HFF-Myc (cell line): ENCODE measurements around the gene BABAM2.
A peak's percentile ranks its signal among the peaks of the same experiment; 100 is the strongest.

Source experiments
- DNase-seq: peaks from one replicate; pipeline ENCODE4 v3.0.0-alpha.2; 2011; ENCODE audit warnings: low read depth; ENCODE audit errors: extremely low read depth
- H3K4me3 ChIP-seq: replicated peaks from 2 replicates; pipeline ENCODE4 v1.5.1; 2011; ENCODE audit warnings: low read depth, mild to moderate bottlenecking, control low read depth, low read length
- TF ChIP-seq, protein P1 (sequence below): IDR thresholded peaks from 2 replicates; pipeline ENCODE4 v1.5.1; 2012; ENCODE audit warnings: mild to moderate bottlenecking, low read depth, low read length, control low read depth; ENCODE audit errors: missing control alignments

The BABAM2 gene

DNA sequence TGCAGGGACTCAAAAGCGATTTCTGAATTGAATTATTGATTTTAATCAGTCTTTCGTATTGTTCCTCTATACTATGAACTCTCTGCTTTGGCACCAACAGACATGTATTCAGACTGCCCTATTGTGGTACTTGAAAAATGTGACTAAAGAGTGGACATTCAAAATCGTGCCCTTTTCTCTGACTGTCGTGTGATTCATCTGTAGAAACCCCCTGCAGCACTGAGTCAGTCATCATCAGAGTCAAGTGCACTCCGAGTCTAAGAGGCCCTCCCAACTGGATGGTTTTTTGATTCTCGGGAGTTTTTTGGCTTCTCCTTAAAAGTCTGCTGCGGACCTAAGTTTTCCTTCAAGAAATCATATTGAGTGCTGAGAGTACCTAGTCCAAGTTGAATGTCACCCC, 405.7 kb downstream of the BABAM2 start:
- TF ChIP-seq, protein P1, sequence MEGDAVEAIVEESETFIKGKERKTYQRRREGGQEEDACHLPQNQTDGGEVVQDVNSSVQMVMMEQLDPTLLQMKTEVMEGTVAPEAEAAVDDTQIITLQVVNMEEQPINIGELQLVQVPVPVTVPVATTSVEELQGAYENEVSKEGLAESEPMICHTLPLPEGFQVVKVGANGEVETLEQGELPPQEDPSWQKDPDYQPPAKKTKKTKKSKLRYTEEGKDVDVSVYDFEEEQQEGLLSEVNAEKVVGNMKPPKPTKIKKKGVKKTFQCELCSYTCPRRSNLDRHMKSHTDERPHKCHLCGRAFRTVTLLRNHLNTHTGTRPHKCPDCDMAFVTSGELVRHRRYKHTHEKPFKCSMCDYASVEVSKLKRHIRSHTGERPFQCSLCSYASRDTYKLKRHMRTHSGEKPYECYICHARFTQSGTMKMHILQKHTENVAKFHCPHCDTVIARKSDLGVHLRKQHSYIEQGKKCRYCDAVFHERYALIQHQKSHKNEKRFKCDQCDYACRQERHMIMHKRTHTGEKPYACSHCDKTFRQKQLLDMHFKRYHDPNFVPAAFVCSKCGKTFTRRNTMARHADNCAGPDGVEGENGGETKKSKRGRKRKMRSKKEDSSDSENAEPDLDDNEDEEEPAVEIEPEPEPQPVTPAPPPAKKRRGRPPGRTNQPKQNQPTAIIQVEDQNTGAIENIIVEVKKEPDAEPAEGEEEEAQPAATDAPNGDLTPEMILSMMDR = no peak
- no peak for DNase-seq
- no peak overlapping the region for H3K4me3 ChIP-seq

DNA sequence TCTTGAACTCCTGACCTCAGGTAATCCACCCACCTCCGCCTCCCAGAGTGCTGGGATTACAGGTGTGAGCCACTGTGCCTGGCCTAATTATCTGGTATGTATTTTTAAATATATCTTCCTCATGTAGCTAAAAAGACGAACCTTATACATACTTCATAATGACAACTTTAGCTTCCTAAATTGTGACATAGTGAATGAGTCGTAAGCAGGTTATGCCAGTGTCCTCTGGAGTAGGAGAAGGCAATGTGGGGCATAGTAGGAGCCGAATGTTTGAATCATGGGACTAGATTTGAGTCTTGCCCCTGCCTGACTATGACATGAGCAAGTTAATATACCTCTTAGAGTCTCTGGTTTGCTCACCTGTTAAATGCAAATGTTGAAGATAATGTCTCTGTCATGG, 406.4 kb downstream of the BABAM2 start:
- TF ChIP-seq, protein P1 = no peak
- no peak for DNase-seq
- H3K4me3 ChIP-seq = no peak overlapping the region

DNA sequence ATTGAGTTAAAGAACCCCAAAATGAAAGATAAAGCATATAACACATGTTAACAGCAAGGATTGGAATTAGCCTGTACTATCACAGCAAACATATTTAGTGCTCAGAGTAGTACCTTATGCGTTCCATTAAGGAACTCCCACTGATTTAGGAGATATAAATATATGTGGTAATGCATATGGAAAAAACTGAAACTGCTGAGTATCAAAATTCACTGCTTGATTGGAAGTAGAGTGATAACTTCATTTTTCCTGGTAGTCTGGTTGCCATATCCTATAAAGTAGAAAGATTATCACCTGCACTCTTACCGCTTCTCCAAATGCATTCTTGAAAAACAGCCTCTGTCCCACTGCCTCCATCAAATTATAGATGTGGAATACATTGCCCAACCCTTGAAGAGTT, 407.0 kb downstream of the BABAM2 start:
- TF ChIP-seq, protein P1 = no peak
- DNase-seq = no peak
- H3K4me3 ChIP-seq = no peak overlapping the region

DNA sequence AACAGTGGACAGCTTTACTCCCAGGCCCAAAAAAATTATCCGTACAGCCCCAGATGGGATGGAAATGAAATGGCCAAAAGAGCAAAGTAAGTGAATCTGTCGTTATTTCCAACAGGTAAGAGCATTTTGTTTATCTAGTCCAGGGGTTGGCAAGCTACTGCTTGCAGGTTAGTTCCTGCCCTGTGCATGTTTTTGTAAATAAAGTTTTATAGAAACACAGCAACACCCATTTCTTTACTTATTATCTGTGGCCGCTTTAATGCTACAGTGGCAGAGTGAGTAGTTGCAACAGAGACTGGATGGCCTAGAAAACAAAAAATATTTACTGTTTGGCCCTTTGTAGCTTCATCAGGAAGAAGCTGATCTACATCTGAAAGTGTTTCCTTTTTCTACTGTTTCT, 407.9 kb downstream of the BABAM2 start:
- no peak overlapping the region for H3K4me3 ChIP-seq
- DNase-seq = no peak
- TF ChIP-seq, protein P1 = no peak

DNA sequence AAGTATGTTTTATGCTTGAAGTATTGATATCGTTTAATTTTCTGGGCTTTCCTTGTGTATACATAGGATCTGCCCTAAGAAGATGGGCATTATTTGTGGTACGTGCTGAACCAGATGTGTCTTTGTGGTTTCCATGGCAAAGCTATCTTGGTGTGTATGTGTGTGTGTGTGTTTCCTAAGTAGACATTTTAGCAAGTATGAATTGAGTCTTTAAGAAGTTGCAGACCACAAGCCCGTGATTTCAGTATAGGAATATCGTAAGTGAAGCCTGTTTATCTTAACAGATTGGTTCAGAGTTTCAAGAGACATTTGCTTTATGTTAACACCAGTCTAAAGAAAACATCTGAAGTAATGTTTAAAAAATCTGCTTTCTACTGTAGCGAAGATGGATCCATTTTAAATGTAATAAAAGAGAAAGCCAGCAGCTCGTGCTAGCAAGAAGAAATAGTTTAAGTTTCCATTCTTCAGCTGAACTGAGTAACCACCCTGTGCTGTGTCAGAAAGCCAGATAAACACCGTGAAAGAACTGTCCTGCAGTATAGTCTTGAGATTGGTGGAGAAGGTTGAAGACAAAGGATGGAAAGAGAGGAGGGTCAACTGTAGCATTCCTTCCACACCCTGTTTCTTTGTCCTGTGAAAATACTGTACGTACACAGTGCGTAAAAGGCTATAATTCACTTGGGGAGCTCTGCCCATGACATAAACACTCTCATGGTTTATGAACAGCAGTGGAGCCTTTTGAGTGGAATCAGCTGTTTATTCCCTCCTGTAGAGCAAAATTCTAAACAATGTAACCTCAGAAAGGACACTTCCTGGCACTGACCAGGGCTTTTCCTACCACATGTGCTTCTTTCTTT, 410.2 kb downstream of the BABAM2 start:
- 0 out of 2 replicates have a peak overlapping the region, but pooled peaks have one; percentile 2 for H3K4me3 ChIP-seq
- DNase-seq = peak; percentile 75

DNA sequence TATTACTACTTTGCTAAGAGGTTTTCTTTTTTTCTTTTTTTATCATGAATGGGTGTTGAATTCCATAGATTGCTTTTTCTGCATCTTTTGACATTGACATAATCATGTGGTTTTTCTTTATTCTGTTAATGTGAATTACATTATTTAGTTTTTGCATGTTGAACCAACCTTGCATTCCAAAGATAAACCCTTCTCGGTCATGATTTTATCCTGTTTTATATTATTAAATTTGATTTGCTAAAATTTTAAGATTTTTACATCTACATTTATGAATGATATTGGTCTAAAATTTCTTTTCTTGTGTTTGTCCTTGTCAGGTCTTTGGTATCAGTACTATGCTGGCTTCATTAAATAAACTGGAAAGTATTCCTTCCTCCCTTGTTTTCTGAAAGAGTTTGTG, 414.7 kb downstream of the BABAM2 start:
- H3K4me3 ChIP-seq = no peak overlapping the region
- no peak for DNase-seq
- TF ChIP-seq, protein P1 = no peak

More for the DNA sequence above, 410.2 kb downstream of the BABAM2 start:
- TF ChIP-seq, protein P1 = no peak
